Hepatocyte (in vitro differentiated cells): ENCODE data around the gene PZP. TPM values are rescaled to one million over a fixed set of nuclear protein-coding genes. Genes with fewer than 3 reads are reported as not detected.

ENCODE experiments used
- DNase-seq: peaks from one replicate; pipeline ENCODE4 v3.0.0-alpha.2; 2016; ENCODE audit warnings: low spot score
- H2AFZ ChIP-seq: fragments of 200-600 bp; sonication (generic); 2 replicates; pipeline ENCODE4 v1.6.0; 2016; ENCODE audit warnings: antibody characterized with exemption, mild to moderate bottlenecking
- H3K27ac ChIP-seq: fragments of 200-600 bp; sonication (generic); 2 replicates; pipeline ENCODE4 v1.5.1; 2016; ENCODE audit warnings: mild to moderate bottlenecking
- H3K27me3 ChIP-seq: fragments of 200-600 bp; sonication (generic); 2 replicates; pipeline ENCODE4 v1.6.1; 2016
- H3K36me3 ChIP-seq: fragments of 200-600 bp; sonication (generic); replicated peaks from 2 replicates; pipeline ENCODE4 v1.5.1; 2016; ENCODE audit warnings: low read depth; ENCODE audit not compliant: insufficient read depth
- H3K4me1 ChIP-seq: fragments of 200-600 bp; sonication (generic); 2 replicates; pipeline ENCODE4 v1.5.1; 2016; ENCODE audit warnings: mild to moderate bottlenecking, moderate library complexity; ENCODE audit not compliant: insufficient read depth
- H3K4me2 ChIP-seq: fragments of 200-600 bp; sonication (generic); 2 replicates; pipeline ENCODE4 v1.6.0; 2016
- H3K4me3 ChIP-seq: fragments of 200-600 bp; sonication (generic); 2 replicates; pipeline ENCODE4 v1.5.1; 2016; ENCODE audit warnings: mild to moderate bottlenecking
- H3K79me2 ChIP-seq: fragments of 200-600 bp; sonication (generic); 2 replicates; pipeline ENCODE4 v1.6.0; 2017; ENCODE audit warnings: mild to moderate bottlenecking
- H3K9me2 ChIP-seq: fragments of 200-600 bp; sonication (generic); replicated peaks from 2 replicates; pipeline ENCODE4 v1.6.0; 2017; ENCODE audit warnings: mild to moderate bottlenecking; ENCODE audit not compliant: insufficient read depth
- H3K9me3 ChIP-seq: fragments of 200-600 bp; sonication (generic); 2 replicates; pipeline ENCODE4 v1.5.1; 2016; ENCODE audit warnings: low read depth, mild to moderate bottlenecking
- H4K20me1 ChIP-seq: fragments of 200-600 bp; sonication (generic); 2 replicates; pipeline ENCODE4 v1.6.0; 2016; ENCODE audit warnings: mild to moderate bottlenecking; ENCODE audit not compliant: insufficient read depth, poor library complexity, severe bottlenecking
- EZH2 ChIP-seq: fragments of 200-600 bp; sonication (generic); IDR thresholded peaks from 2 replicates; pipeline ENCODE4 v1.6.1; 2016; ENCODE audit warnings: antibody characterized with exemption, mild to moderate bottlenecking, borderline replicate concordance
- EZH2phosphoT487 ChIP-seq: fragments of 200-600 bp; sonication (generic); IDR thresholded peaks from one replicate; pipeline ENCODE4 v1.6.1; 2018; ENCODE audit warnings: antibody characterized with exemption, mild to moderate bottlenecking, low read depth, moderate library complexity; ENCODE audit not compliant: unreplicated experiment, severe bottlenecking
- WGBS: methylation state at CpG from one replicate; pipeline ENCODE4 v1.1.6; 2016; ENCODE audit warnings: low lambda C conversion rate; ENCODE audit errors: missing lambda C conversion rate; 5-methylcytosine and 5-hydroxymethylcytosine counted together
- polyA plus RNA-seq: library from polyadenylated mRNA; unstranded; fragments of >200 nt; fragmentation: Nextera tagmentation; extraction: Ambion mirVana; gene quantifications from 2 replicates; pipeline ENCODE4 v1.2.1, GENCODE V29; 2016
- total RNA-seq: library from RNA; depleted of rRNA; stranded (reverse); fragments of >200 nt; gene quantifications from 2 replicates; pipeline ENCODE4 v1.2.3, GENCODE V29; 2014
- TF ChIP-seq, protein P1 (sequence below): fragments of 200-600 bp; sonication (generic); IDR thresholded peaks from 2 replicates; pipeline ENCODE4 v1.5.1; 2016; ENCODE audit warnings: antibody characterized with exemption, mild to moderate bottlenecking; ENCODE audit not compliant: poor library complexity

The PZP gene
- total and polyA plus RNA-seq, 2 experiments from 2014 or later: 0.10 to 0.45 TPM

DNA sequence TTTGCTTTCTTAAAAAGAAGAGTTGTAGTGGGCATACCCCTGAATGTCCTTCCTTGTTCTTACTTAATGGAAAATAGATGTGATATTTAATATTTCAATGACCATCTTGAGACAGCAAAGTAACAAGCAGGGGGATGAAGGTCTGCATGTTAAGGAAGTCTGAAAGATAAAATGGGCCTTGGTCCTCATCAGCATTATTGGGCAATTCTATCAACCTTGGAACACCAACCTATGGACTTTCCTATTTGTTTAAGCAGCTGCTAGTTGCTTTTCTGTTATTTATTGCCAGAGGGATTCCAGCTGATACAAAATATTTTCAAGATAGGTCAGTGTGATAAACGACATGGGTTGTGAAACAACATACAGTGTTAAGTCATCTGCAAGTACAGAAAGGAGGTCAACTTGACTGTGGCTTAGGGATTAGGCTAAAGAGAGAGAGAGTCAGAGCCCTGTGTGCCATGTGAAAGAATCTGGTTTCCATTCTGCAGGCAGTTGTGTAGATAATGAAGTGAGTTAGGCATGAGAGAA, 76.1 kb downstream of the PZP start:
- Histone ChIP-seq H2AFZ (no peak overlapping the region), H3K36me3 (no peaks in the 10 kb centered on the region), H3K9me3 (no peaks in the 10 kb centered on the region), H3K4me1 (peaks cover 37% of the 10 kb centered on the region), H4K20me1 (no peaks in the 10 kb centered on the region), H3K4me2 (peak overlapping the region; percentile 35), H3K4me3 (no peak overlapping the region), H3K27ac (peak overlapping the region; percentile 68), H3K79me2 (no peaks in the 10 kb centered on the region), H3K27me3 (no peaks in the 10 kb centered on the region), H3K9me2 (no peaks in the 10 kb centered on the region)
- peak; percentile 52 for DNase-seq
- WGBS: 19% methylated on average over 1 of the region's 1 CpG
- TF ChIP-seq, protein P1, sequence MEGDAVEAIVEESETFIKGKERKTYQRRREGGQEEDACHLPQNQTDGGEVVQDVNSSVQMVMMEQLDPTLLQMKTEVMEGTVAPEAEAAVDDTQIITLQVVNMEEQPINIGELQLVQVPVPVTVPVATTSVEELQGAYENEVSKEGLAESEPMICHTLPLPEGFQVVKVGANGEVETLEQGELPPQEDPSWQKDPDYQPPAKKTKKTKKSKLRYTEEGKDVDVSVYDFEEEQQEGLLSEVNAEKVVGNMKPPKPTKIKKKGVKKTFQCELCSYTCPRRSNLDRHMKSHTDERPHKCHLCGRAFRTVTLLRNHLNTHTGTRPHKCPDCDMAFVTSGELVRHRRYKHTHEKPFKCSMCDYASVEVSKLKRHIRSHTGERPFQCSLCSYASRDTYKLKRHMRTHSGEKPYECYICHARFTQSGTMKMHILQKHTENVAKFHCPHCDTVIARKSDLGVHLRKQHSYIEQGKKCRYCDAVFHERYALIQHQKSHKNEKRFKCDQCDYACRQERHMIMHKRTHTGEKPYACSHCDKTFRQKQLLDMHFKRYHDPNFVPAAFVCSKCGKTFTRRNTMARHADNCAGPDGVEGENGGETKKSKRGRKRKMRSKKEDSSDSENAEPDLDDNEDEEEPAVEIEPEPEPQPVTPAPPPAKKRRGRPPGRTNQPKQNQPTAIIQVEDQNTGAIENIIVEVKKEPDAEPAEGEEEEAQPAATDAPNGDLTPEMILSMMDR: no peak
- TF ChIP-seq EZH2: no peak
- TF ChIP-seq EZH2phosphoT487: no peak

DNA sequence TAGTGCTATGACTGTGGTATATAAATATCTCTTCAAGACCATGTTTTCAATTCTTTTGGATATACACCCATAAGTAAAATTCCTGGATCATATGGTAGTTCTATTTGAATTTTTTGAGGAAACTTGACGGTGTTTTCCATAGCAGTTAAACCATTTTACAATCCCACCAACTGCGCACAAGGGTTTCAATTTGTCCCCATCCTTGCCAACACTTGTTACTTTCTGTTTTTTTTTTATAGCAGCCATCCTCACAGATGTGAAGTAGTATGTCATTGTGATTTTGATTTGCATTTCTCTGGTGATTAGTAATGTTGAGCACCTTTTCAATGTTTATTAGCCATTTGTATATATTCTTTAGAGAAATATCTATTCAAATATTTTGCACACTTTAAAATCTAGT, 78.0 kb downstream of the PZP start:
- 97% methylated on average over 2 of the region's 2 CpGs for WGBS
- no peak overlapping the region for H2AFZ ChIP-seq
- H3K4me3 ChIP-seq: no peak overlapping the region
- H3K79me2 ChIP-seq: no peaks in the 10 kb centered on the region
- H3K27ac ChIP-seq: no peak overlapping the region
- no peaks in the 10 kb centered on the region for H3K9me2 ChIP-seq
- peaks cover 33% of the 10 kb centered on the region for H3K4me1 ChIP-seq
- no peaks in the 10 kb centered on the region for H3K27me3 ChIP-seq
- no peaks in the 10 kb centered on the region for H3K9me3 ChIP-seq
- no peaks in the 10 kb centered on the region for H4K20me1 ChIP-seq
- no peak for DNase-seq
- H3K4me2 ChIP-seq: no peak overlapping the region
- TF ChIP-seq, protein P1: no peak
- TF ChIP-seq EZH2 (no peak), EZH2phosphoT487 (no peak)
- no peaks in the 10 kb centered on the region for H3K36me3 ChIP-seq

DNA sequence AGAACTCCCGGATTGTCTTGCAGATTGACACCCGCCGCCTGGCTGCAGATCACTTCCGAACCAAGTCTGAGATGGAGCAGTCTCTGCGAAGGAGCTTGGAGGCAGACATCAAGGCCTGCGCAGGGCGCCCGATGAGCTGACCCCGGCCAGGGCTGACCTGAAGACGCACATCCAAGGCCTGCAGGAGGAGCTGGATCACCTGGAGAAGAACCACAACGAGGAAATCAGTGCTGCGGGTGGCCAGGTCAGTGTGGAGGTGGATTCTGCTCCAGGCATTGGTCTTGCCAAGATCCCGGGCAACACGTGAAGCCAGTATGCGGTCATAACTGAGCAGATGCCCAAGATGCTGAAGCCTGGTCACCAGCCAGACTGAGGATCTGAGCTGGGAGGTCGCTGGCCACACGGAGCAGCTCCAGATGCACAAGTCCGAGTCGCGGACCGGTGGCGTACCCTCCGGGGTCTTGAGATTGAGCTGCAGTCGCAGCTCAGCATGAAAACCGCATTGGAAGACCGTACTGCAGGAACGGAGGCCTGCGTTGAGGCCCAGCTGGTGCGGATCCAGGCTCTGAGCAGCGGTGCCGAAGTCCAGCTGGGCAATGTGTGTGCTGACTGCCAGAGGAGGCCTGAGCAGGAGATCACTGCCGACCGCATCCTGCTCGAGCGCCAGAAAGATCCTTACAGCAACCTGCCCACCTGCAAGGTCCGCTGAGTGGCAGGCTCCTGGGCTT, 80.1 kb downstream of the PZP start:
- H3K79me2 ChIP-seq: no peaks in the 10 kb centered on the region
- WGBS: 98% methylated on average over 36 of the region's 36 CpGs
- peaks cover 15% of the 10 kb centered on the region for H3K4me1 ChIP-seq
- no peak overlapping the region for H2AFZ ChIP-seq
- TF ChIP-seq EZH2 (no peak), EZH2phosphoT487 (no peak)
- TF ChIP-seq, protein P1: no peak
- no peaks in the 10 kb centered on the region for H3K36me3 ChIP-seq
- H3K27ac ChIP-seq: no peak overlapping the region
- H3K9me3 ChIP-seq: no peaks in the 10 kb centered on the region
- no peaks in the 10 kb centered on the region for H3K27me3 ChIP-seq
- H3K9me2 ChIP-seq: no peaks in the 10 kb centered on the region
- no peaks in the 10 kb centered on the region for H4K20me1 ChIP-seq
- H3K4me3 ChIP-seq: no peak overlapping the region
- H3K4me2 ChIP-seq: no peak overlapping the region
- no peak for DNase-seq
